RKO (cell line): ENCODE data around the gene TP53I13.
"Not testable (repeated sequence)": the region's sequence is repeated elsewhere in the genome, so short reads cannot be mapped to it uniquely, and the experiment has no call there.

ENCODE experiments used
- DNase-seq: peaks from one replicate; pipeline ENCODE4 v3.0.0-alpha.2; 2016; ENCODE audit warnings: low spot score

Gene TP53I13, protein sequence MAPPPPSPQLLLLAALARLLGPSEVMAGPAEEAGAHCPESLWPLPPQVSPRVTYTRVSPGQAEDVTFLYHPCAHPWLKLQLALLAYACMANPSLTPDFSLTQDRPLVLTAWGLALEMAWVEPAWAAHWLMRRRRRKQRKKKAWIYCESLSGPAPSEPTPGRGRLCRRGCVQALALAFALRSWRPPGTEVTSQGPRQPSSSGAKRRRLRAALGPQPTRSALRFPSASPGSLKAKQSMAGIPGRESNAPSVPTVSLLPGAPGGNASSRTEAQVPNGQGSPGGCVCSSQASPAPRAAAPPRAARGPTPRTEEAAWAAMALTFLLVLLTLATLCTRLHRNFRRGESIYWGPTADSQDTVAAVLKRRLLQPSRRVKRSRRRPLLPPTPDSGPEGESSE

DNA sequence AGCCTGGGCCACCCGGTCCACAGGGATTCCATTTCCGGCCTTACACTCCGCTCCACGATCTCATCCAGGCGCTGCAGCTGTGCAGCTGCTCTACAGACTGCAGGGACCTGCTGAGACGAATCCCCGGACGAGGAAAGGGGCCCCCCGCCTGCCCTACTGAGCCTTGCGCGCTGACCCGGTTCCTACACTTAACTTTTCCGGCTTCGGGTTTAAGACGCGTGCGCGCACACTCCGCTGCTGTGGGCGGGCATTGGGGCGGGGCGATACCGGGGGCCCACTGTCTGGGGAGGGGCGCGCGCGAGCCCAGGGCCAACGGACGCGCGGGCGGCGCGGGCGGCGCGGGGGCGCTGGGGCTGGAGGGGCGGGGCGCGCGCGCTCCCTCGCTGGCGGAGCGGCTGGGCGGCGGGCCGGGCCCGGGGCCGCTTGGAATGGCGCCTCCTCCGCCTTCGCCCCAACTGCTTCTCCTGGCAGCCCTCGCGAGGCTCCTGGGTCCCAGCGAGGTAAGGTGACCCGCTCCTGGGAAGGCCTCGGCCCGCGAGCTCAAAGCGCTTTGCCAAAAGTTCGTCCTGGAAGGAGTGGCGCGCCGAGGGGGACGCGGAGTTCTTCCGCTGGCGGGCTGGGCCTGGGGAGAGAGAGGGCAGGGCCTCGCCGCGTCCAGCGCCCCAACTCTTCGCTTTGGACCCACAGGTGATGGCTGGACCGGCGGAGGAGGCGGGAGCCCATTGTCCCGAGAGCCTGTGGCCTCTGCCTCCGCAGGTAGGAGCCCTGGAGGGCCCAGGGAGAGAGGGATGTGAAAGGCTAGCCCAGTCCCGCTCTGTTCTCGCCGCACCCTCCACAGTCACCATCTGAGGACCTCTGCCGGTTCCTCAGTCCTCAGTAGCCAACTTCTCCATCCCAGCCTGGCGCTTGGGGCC is at the start of gene TP53I13:
Gene TP53I13 (plus strand): TSS at position 371 of the 914 bp plus-strand sequence. CDS start 58 bp downstream, at position 429.
- peak; percentile 90 for DNase-seq

DNA sequence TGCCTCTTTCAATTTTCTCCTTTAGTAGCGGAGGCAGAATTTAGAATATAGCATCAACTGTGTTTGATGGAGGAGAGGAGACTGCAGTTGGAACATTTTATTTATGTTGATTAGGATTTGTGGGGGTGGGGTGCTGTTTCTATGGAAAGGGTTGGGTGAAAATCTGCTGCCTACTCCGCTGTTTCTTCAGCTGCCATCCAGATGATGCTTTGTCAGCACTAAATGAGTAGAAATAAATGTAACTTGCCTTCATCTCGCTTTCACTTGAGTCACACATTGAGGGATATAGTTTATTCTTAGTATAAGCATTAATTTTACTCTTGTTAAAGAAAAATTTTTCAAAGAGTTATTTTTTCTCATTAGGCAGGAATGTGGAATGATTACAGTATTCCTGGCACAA is 43.8 kb upstream of the TP53I13 start:
- no peak for DNase-seq

DNA sequence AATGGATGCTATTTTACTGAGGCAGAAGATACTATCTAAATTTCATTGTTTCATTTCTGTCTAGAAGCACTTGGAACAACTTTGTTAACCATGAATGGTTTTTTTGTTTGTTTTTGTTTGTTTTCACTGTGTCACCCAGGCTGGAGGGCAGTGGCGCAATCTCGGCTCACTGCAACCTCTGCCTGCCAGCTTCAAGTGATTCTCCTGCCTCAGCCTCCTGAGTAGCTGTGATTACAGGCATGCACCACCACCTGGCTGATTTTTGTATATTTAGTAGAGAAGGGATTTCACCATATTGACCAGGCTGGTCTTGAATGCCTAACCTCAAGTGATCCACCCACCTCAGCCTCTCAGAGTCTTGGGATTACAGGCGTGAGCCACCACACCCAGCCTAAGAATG is 42.2 kb upstream of the TP53I13 start:
- DNase-seq: no peak

DNA sequence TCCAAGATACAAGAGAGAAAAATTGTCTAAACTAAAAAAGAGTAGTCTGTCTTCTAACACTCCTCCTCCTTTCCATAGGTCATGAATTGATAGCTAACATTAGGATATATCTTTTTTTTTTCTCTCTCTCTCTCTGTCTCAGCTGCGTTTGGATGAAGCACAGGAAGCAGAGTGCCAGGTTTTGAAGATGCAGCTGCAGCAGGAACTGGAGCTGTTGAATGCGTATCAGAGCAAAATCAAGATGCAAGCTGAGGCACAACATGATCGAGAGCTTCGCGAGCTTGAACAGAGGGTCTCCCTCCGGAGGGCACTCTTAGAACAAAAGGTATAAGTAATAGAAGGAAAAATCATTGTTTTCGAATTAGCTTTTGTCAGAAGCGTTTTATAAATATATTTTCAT is 34.5 kb upstream of the TP53I13 start:
- no peak for DNase-seq

DNA sequence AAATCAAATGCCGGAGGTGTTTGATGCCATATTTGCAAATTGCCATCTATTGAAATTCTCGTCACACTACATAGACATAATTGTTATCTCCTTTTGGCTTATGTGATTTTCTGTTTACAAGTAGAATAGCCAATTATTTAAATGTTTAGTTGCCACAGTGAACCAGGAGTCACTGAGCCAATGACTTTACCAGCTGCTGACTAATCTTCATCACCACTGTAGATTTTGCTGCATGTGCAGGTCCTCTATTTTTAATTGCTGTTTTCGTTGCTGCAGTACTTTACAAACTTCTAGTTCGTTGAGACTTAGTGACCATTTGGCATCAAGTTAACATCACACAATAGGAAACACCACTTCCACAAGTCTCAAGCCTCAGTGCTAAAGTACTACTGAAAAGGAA is 24.4 kb upstream of the TP53I13 start:
- DNase-seq: no peak

DNA sequence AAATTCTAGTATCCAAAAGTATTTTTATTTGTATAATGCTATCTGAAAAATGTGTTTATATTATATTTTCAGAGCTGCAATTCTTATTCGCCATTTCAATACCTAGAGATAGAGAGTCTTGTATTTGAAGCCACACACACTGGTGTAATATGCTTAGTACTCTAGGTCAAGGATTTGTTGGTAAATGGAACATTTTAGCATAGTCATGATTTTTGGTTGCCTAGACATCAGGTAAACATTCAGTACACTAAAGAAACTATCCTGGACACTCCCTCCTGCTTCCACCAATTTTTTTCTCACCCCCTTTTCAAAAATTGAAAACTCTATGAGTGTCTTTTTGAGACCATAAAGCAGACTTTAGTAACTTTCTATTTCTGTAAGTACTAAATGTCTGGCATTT is 22.4 kb upstream of the TP53I13 start:
- no peak for DNase-seq

DNA sequence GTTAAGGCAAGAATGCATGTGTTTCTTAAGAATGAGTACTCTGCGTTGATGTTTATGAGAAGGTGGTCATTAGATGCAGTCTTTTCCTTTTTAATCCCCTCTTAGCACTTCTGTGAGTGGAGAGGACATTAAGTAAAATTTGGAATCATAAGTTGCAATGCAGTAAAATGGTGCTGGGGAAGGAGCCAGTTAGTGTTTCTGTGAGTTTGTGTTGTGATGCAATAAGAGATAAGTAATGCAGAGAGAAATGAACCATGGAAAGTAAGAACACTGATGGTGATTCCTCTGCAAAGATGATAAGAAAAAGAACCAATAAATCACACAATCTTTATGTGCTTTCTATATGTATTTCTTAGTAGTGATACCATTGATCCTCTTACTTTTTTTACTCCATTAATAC is 21.7 kb upstream of the TP53I13 start:
- DNase-seq: no peak

DNA sequence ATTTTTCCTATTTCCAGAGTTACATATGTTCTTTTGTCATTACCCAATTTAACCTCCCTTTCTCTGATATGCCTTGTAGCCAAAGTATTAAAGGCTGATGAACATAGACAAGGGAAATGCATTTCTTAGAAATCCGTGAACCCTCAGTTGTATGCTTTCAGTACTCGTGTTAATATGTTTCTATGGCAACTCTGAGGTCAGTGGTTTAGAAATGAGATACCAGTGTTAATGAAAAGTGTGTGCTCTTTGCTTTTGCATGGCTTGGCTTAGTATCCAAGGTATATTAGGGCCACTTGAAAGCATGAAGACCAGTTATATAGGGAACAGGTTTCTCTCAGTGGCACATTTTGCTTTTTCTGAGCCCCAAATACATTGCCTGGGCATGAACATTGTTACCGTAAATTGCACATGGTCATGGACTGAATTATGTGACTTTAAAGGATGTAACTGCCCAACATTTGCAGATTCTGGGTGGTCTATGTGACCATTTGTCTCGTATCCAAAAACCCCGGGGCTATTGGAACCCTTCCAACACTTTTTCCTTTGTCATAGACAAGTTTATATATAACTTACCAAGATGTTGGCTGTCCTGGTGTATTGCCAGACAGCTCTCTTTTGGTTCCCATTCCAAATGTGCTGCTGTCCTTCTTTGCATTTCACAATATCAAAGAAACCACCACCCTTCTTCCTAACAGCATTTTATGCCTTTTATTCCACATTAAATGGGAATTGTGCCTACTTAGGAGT is 19.2 kb upstream of the TP53I13 start:
- DNase-seq: no peak

DNA sequence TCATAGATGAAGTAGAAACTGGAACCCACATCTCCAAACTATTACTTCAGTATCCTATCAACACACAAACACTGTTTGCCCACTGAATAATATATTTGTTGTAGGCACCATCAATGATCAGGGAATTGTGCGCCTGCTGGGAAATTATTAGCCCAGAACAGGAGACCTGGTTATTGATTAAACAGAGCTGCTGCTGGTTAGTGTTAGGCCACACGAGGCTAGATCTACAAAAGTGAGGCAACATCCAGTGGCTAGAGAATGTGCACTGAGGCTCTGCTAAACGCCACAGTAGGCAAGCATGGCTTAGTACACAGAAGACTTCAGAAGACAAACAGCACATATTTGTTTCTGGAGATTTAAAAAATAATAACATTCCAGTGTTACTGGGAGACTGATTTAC is 12.7 kb upstream of the TP53I13 start:
- DNase-seq: no peak

DNA sequence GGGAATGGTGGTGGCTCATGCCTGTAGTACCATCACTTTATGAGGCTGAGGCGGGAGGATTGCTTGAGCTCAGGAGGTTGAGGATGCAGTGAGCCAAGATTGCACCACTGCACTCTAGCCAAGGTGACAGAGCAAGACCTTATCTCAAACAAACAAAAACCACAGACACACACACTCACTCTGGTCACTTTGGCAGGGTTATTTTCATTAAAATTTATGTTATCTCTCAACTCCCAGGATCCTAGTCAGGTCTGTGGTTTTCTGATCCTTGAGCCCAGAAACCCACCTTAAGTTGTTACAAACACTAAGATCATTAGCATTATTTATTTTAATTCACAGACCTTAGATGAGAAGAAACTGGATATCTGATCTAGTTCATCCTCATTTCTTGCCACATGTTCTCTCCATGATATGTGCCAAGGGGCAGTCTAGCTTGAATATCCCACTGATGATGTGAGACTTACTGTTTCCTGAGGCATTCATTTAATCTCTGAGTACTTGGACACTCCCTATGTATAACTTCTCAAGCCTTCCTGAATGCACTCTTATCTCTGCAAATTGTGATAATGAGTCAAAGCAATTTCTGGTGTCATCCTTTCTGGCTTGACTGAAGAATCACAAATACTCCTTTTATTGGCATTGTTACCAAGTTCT is 11.3 kb upstream of the TP53I13 start:
- no peak for DNase-seq

DNA sequence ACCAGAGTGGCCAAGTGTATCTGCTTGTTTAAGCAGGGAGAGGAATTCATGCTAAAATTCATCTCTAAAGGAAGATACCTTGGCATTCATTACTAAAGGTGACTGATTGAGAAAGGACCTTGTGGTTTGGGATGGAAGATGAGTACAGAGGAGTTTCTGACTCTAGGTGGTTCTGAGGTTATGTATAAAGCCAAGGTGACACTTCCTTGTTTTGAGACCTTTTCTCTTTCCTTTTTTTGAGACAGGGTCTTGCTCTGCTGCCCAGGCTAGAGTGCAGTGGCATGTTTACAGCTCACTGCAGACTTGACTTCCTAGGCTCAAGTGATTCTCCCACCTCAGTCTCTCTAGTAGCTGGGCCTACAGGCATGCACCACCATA is 10.8 kb upstream of the TP53I13 start:
- DNase-seq: no peak

DNA sequence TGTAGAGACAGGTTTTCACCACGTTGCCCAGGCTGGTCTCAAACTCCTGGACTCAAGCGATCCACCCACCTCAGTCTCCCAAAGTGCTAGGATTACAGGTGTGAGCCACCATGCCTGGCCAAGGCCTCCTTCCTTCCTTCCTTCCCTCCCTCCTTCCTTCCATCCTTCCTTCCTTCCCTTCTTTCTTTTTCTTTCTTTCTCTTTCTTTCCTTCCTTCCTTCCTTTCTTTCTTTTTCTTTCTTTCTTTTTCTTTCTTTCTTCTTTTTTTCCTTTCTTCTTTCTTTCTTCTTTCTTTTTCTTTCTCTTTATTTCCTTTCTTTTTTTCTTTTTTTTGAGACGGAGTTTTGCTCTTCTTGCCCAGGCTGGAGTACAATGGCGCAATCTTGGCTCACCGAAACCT is 10.4 kb upstream of the TP53I13 start:
- DNase-seq: not testable (repeated sequence)

DNA sequence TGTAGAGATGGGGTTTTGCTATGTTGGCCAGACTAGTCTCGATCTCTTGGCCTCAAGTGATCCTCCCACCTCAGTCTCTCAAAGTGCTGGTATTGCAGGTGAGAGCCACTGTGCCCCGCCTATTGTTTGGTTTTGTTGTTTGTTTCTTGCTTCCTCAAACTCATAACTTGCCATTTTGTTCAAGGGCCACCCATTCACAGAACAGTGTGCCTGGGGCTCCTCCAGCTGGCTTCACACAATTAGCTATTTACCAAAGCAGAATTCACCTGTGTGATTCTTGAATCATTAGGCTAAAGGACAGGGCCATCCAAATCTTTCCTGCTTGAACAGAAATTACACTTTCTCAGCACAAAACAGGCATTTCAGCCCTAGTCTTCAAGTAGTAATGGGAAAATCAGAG is 8.9 kb upstream of the TP53I13 start:
- no peak for DNase-seq

DNA sequence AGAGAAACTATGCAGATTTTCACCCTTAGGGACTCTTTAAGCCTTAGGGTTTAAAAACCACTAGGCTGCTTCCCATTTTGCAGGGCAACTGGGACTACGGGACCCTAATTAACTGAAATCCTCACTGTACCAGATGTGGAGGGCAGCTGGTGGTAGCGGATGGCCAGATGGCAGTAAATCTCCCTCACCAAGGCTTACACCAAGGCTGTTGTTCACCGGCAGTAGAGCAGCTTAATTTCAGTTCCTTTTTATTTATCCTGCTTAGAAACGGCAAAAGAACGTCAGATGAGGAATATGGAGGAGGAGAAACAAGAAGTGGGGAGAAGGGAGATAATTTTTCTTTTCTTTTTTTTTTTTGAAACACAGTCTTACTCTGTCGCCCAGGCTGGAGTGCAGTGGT is 8.2 kb upstream of the TP53I13 start:
- DNase-seq: no peak

DNA sequence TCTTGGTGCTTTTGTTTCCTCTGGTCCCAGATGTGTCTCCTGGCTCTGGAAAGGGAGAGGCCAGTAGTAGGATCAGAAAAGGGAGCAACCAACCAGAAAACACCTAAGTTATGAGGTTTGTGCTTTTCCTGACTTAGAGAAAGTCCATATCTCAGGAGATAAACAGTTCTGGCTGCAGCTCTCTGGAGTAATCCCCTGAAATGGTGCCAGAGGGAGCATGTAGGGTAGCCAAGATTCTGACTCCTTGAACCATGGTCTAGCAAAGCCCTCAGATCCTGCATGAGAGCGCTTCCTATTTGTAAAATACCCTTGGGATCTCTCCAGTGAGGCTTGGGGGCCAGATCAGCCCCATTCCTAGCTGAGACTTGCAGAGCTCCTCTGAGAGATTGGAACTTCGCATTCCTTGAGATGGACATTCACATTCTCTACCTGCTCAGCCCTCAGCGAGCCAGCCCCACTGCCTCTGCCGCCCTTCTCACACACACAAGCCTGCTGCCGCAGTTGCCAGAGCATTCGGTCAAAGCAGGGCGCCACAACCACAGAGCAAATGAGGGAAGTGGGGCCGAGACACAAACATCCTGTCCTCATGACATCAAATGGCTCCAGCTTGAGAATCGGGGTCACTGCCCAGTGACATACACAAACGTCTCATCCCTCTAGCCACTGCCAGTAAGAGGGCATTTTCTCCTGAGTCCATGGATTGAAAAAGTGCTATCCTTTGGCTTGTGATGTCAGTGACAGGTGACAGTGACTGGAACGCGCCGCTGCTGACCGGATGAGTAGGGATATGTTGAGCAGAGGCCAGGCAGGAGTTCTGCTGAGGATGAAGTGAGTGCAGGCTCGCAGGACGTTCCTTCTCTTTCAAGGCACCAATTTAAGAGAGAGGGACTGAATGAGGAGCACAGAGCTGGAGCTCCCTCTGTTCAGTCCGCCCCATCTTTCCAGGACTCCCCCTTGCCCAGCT is 6.7 kb upstream of the TP53I13 start:
- DNase-seq: no peak

DNA sequence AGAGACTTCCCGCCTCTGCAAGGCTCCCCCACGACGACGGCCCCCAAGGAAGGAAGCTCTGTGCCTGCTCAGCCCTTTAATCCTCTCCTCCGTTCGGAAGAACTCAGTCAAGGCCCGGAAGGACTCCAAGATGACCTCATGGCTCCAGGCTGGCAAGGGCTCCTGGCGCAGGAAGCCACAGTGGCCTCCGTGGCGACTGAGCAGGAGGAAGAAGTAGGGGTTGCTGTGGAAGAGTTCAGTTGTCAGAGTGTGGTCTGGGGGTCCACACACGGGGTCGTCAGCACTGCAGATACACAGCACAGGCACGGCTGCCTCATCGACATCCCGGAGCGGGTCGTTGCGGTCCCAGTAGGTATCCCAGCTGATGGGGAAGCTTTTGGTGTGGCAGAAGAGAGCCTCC is 5.9 kb upstream of the TP53I13 start:
- DNase-seq: no peak

DNA sequence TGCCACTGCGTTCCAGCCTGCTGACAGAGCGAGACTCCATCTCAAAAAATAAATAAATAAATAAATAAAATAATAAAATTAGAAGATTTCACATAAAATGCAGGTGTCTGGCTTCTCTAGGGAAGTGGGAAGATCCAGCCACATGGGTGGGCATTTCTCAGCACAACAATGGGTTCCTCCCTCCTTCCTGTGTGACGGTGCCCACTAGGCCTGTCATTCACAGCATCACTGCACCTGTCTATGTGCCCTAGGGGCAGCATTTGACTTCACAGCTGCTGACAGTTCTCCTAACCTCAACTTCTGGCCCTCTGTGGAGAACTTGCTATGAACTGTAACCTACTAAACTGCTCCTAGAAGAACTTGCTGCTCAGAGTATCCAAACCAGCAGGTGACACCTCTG is 4.7 kb upstream of the TP53I13 start:
- DNase-seq: no peak

DNA sequence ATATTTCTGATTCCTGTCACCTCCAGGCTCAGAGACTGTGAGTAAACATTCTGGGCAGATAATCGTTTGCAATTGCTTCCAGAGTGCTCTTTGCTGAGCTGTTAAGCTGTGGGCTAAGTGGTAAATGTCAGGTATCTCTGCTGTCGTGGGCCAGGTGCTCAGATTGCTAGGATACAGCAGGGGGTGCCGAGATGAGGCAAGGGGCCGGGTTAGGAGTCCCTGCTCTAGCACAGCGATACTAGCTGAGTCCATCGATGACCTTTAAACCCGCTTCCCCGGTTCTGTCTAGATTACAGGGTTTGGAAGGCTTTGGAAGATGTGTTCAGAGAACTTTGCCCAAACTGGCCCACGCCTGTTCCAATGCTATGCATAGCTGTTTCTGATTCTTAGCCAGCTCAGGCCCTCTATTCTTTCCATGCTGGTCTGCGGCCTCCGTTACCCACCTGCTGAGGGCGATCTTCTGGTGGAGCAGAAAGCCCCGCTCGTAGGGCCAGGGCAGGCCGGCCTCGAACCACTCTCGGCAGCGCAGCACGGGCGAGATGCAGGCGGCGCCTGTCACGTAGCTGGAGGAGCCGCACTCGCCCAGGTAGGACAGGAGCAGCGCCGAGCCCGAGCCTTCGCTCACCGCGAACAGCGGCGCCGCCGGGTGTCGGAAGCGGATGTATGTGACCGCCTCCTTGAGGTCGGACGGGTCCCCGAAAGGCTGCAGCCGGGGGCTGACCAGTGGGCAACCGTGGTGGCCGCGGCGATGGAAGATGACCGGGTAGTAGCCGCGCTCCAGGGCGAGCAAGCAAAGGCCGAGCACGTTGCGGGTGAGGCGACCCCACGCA is 2.6 kb upstream of the TP53I13 start:
- peak; percentile 74 for DNase-seq

DNA sequence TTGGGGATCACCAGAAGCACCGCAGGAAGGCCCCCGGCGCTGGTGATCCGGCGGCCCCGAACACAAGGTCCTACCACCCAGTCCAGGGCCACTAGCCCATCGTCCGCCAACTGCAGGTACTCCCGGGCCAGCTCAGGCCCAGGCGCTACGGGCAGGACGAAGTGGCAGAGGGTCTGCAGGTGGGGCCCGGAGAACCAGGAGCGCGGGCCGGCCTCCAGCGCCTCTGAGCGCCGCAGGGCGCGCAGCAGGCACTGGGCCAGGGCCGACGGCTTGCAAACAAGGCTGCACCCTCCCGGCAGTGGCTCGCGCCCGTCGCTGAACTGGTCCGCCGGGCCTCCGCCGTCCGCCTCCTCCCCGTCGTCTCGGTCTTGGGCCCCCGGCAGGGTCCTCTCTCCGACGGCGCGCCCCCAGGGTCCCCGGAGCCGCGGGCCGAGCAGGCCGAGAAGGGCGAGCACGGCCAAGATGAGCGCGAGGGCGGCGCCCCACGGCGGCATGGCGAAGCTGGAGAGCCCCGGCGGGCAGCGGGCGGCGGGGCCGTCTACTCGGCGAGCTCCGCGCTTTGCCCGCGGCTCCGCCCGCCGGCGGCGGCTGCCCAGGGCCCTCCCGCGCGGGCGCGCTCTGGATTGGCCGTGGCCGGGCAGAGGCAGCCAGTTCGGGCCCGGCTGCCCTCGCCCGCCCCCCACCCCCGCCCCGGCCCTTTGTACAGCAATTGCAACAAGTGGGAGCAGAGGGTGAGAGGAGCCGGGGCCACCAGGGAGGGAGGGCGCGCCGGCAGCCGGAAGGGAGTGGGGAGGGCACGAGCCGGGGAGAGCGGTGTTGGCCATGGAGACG is 1.8 kb upstream of the TP53I13 start, which contains the start of gene ABHD15:
Gene ABHD15 (minus strand): TSS at position 565 of the 831 bp plus-strand sequence. CDS start 71 bp downstream, at position 494.
- DNase-seq: peak; percentile 76
